KMS-11 (cell line): ENCODE measurements around the gene BABAM2.
"Not testable (repeated sequence)": the region's sequence is repeated elsewhere in the genome, so short reads cannot be mapped to it uniquely, and the experiment has no call there.

Experiments used
- H2AFZ ChIP-seq: fragments of 200-600 bp; sonication (generic); 2 replicates; pipeline ENCODE4 v1.6.1; 2016; ENCODE audit warnings: antibody characterized with exemption, mixed run types, low read depth
- H3K27ac ChIP-seq: fragments of 200-600 bp; sonication (generic); 2 replicates; pipeline ENCODE4 v1.6.1; 2016; ENCODE audit warnings: mild to moderate bottlenecking, mixed run types
- H3K27me3 ChIP-seq: fragments of 200-600 bp; sonication (generic); 2 replicates; pipeline ENCODE4 v1.6.1; 2017; ENCODE audit warnings: mild to moderate bottlenecking, low read depth, mixed run types, moderate library complexity; ENCODE audit not compliant: insufficient read depth
- H3K36me3 ChIP-seq: fragments of 200-600 bp; sonication (generic); 2 replicates; pipeline ENCODE4 v1.6.1; 2017; ENCODE audit warnings: mild to moderate bottlenecking, mixed run types; ENCODE audit not compliant: insufficient read depth
- H3K4me1 ChIP-seq: fragments of 200-600 bp; sonication (generic); 2 replicates; pipeline ENCODE4 v1.6.1; 2016; ENCODE audit warnings: mild to moderate bottlenecking, low read depth, mixed run types; ENCODE audit not compliant: poor library complexity, severe bottlenecking
- H3K4me2 ChIP-seq: fragments of 200-600 bp; sonication (generic); 2 replicates; pipeline ENCODE4 v1.7.0; 2016; ENCODE audit warnings: mild to moderate bottlenecking, mixed run types
- H3K4me3 ChIP-seq: fragments of 200-600 bp; sonication (generic); IDR thresholded peaks from 2 replicates; pipeline ENCODE4 v1.6.1; 2017; ENCODE audit warnings: low read depth, low read length, mixed read lengths; ENCODE audit not compliant: insufficient read depth
- H3K79me2 ChIP-seq: fragments of 200-600 bp; sonication (generic); 2 replicates; pipeline ENCODE4 v1.6.1; 2016; ENCODE audit warnings: low read depth, mixed run types; ENCODE audit not compliant: insufficient read depth
- H3K9ac ChIP-seq: fragments of 200-600 bp; sonication (generic); 2 replicates; pipeline ENCODE4 v1.6.1; 2016; ENCODE audit warnings: mild to moderate bottlenecking, mixed run types
- H4K20me1 ChIP-seq: fragments of 200-600 bp; sonication (generic); 2 replicates; pipeline ENCODE4 v1.6.1; 2016; ENCODE audit warnings: mild to moderate bottlenecking, mixed run types; ENCODE audit not compliant: insufficient read depth
- CTCF ChIP-seq: fragments of 200-600 bp; sonication (generic); conservative IDR thresholded peaks from 2 replicates; pipeline ENCODE4 v1.6.1; 2017; ENCODE audit warnings: low read depth, mild to moderate bottlenecking, antibody characterized with exemption, low read length, moderate library complexity, mixed read lengths

The BABAM2 gene

GRCh38 chr2:27860111-27860510 is 30.4 kb upstream of the BABAM2 start:
- TF ChIP-seq CTCF: no peak
- no peak overlapping the region for H3K27ac ChIP-seq

GRCh38 chr2:27863146-27863545 is 27.4 kb upstream of the BABAM2 start:
- no peaks in the 10 kb centered on the region for H3K79me2 ChIP-seq
- no peak for TF ChIP-seq CTCF
- H3K36me3 ChIP-seq: no peaks in the 10 kb centered on the region
- no peak overlapping the region for H3K27ac ChIP-seq
- no peaks in the 10 kb centered on the region for H4K20me1 ChIP-seq
- no peak overlapping the region for H3K4me2 ChIP-seq
- no peaks in the 10 kb centered on the region for H3K4me1 ChIP-seq
- no peak overlapping the region for H3K9ac ChIP-seq
- no peak overlapping the region for H2AFZ ChIP-seq
- H3K4me3 ChIP-seq: no peak overlapping the region
- no peaks in the 10 kb centered on the region for H3K27me3 ChIP-seq

More at GRCh38 chr2:27860111-27860510, 30.4 kb upstream of the BABAM2 start:
- Histone ChIP-seq H4K20me1 (no peaks in the 10 kb centered on the region), H3K79me2 (no peaks in the 10 kb centered on the region), H3K4me2 (no peak overlapping the region), H3K9ac (no peak overlapping the region), H3K4me3 (no peak overlapping the region), H3K36me3 (no peaks in the 10 kb centered on the region), H3K4me1 (no peaks in the 10 kb centered on the region), H3K27me3 (no peaks in the 10 kb centered on the region), H2AFZ (no peak overlapping the region)

GRCh38 chr2:27863955-27864354 is 26.6 kb upstream of the BABAM2 start:
- not testable (repeated sequence) for H3K4me3 ChIP-seq, H3K4me2 ChIP-seq

GRCh38 chr2:27866237-27866636 is 24.3 kb upstream of the BABAM2 start:
- H2AFZ ChIP-seq: no peak overlapping the region
- H3K9ac ChIP-seq: no peak overlapping the region
- H3K79me2 ChIP-seq: no peaks in the 10 kb centered on the region
- no peaks in the 10 kb centered on the region for H3K36me3 ChIP-seq
- no peaks in the 10 kb centered on the region for H4K20me1 ChIP-seq
- no peaks in the 10 kb centered on the region for H3K4me1 ChIP-seq
- no peak overlapping the region for H3K27ac ChIP-seq
- H3K4me3 ChIP-seq: no peak overlapping the region
- H3K27me3 ChIP-seq: no peaks in the 10 kb centered on the region
- no peak overlapping the region for H3K4me2 ChIP-seq
- no peak for TF ChIP-seq CTCF

More at GRCh38 chr2:27863955-27864354, 26.6 kb upstream of the BABAM2 start:
- not testable (repeated sequence) for H3K4me1 ChIP-seq, H3K27ac ChIP-seq, H3K36me3 ChIP-seq, H3K9ac ChIP-seq, H4K20me1 ChIP-seq, H3K79me2 ChIP-seq, H2AFZ ChIP-seq, H3K27me3 ChIP-seq

GRCh38 chr2:27869763-27870162 is 20.8 kb upstream of the BABAM2 start:
- Histone ChIP-seq H2AFZ (no peak overlapping the region), H3K79me2 (no peaks in the 10 kb centered on the region), H3K36me3 (no peaks in the 10 kb centered on the region), H3K9ac (no peak overlapping the region), H3K27ac (no peak overlapping the region), H3K4me2 (no peak overlapping the region), H3K27me3 (no peaks in the 10 kb centered on the region), H4K20me1 (no peaks in the 10 kb centered on the region), H3K4me1 (no peaks in the 10 kb centered on the region), H3K4me3 (no peak overlapping the region)
- no peak for TF ChIP-seq CTCF
